Activated naive CD4-positive, alpha-beta T cell treated with anti-CD3 and anti-CD28 coated beads, Interleukin-2, amount 10 ng/mL, durations not matched to agents 7 days and 5 days (primary cell): ENCODE data around the gene ZBTB9.

Source experiments
- CTCF ChIA-PET: fragments of 350-600 bp; sonication (Branson Sonifier 250); formaldehyde crosslinking; loops from one replicate; lab custom pipeline; 2021; ENCODE audit warnings: antibody characterized with exemption; lab: Charles Lee
- DNase-seq: peaks from one replicate; pipeline ENCODE4 v3.0.0-alpha.2; 2020
- H3K27ac Mint-ChIP-seq: one replicate; pipeline ENCODE4 v1.8.0; 2021; ENCODE audit warnings: mild to moderate bottlenecking, moderate library complexity, mixed read lengths
- H3K27me3 Mint-ChIP-seq: one replicate; pipeline ENCODE4 v1.8.0; 2021; ENCODE audit warnings: mild to moderate bottlenecking, mixed read lengths
- H3K36me3 Mint-ChIP-seq: one replicate; pipeline ENCODE4 v1.8.0; 2021; ENCODE audit warnings: mixed read lengths
- H3K4me1 Mint-ChIP-seq: one replicate; pipeline ENCODE4 v1.8.0; 2021; ENCODE audit warnings: mixed read lengths
- H3K4me3 Mint-ChIP-seq: one replicate; pipeline ENCODE4 v1.8.0; 2021; ENCODE audit warnings: mild to moderate bottlenecking, moderate library complexity, mixed read lengths
- H3K9me3 Mint-ChIP-seq: one replicate; pipeline ENCODE4 v1.8.0; 2021; ENCODE audit warnings: mixed read lengths

The ZBTB9 gene

GRCh38 chr6:33424855-33425667 lies 29.3 kb upstream of the ZBTB9 start:
- DNase-seq = peak; percentile 30
- Mint-ChIP-seq H3K27me3 (peaks cover 17% of the 10 kb centered on the region), H3K9me3 (no peaks in the 10 kb centered on the region), H3K36me3 (peaks cover 8% of the 10 kb centered on the region), H3K4me3 (peak overlapping the region; percentile 93), H3K27ac (peak overlapping the region; percentile 91), H3K4me1 (peaks cover 71% of the 10 kb centered on the region)
- CTCF ChIA-PET = interaction anchor here (1.3 to 1.9 kb wide), 4 partner anchors 34 to 276 kb away, joined by 4 to 10 read pairs (median 5); partner anchors contain the start of gene B3GALT4

- Mint-ChIP-seq H3K4me1 (peaks cover 77% of the 10 kb centered on the region), H3K4me3 (peak overlapping the region; percentile 93), H3K27ac (peak overlapping the region; percentile 91), H3K9me3 (no peaks in the 10 kb centered on the region), H3K36me3 (peaks cover 8% of the 10 kb centered on the region), H3K27me3 (peaks cover 17% of the 10 kb centered on the region)
- CTCF ChIA-PET = interaction anchor here (0.8 to 1.9 kb wide), 6 partner anchors 25 to 275 kb away, joined by 3 to 10 read pairs (median 4); partner anchors contain the start of gene B3GALT4
- peak; percentile 90 for DNase-seq
These were observed 28.5 kb upstream of the ZBTB9 start for GRCh38 chr6:33425668-33426577.

GRCh38 chr6:33426590-33427511 lies 27.5 kb upstream of the ZBTB9 start:
- Mint-ChIP-seq H3K4me3 (peak overlapping the region; percentile 93), H3K27me3 (peaks cover 17% of the 10 kb centered on the region), H3K4me1 (peaks cover 77% of the 10 kb centered on the region), H3K36me3 (peaks cover 8% of the 10 kb centered on the region), H3K9me3 (no peaks in the 10 kb centered on the region), H3K27ac (peak overlapping the region; percentile 91)
- CTCF ChIA-PET = interaction anchor here (0.6 to 1.9 kb wide), 5 partner anchors 26 to 101 kb away, joined by 3 to 10 read pairs (median 3); no protein-coding TSS in a partner anchor
- DNase-seq = peak; percentile 61

- Mint-ChIP-seq H3K27me3 (peaks cover 10% of the 10 kb centered on the region), H3K9me3 (no peaks in the 10 kb centered on the region), H3K36me3 (peaks cover 13% of the 10 kb centered on the region), H3K27ac (peak overlapping the region; percentile 69), H3K4me1 (peaks cover 84% of the 10 kb centered on the region), H3K4me3 (peak overlapping the region; percentile 93)
- CTCF ChIA-PET = no interaction called here
- peak; percentile 74 for DNase-seq
These were observed 26.7 kb upstream of the ZBTB9 start for GRCh38 chr6:33427585-33428223.

- Mint-ChIP-seq H3K27ac (peak overlapping the region; percentile 93), H3K9me3 (no peaks in the 10 kb centered on the region), H3K4me3 (peak overlapping the region; percentile 81), H3K27me3 (peaks cover 5% of the 10 kb centered on the region), H3K4me1 (peaks cover 89% of the 10 kb centered on the region), H3K36me3 (peaks cover 17% of the 10 kb centered on the region)
- CTCF ChIA-PET = interaction anchor here (0.7 to 1.3 kb wide), 5 partner anchors 10 to 151 kb away, joined by 3 to 6 read pairs (median 4); partner anchors contain the start of genes BAK1 and ZBTB9
- peak; percentile 54 for DNase-seq
These were observed 26.0 kb upstream of the ZBTB9 start for GRCh38 chr6:33428224-33428965.

- DNase-seq = no peak
- H3K27ac Mint-ChIP-seq = peak overlapping the region; percentile 93
- peaks cover 86% of the 10 kb centered on the region for H3K4me1 Mint-ChIP-seq
- H3K9me3 Mint-ChIP-seq = no peaks in the 10 kb centered on the region
- no peaks in the 10 kb centered on the region for H3K27me3 Mint-ChIP-seq
- peaks cover 14% of the 10 kb centered on the region for H3K36me3 Mint-ChIP-seq
- CTCF ChIA-PET = interaction anchor here (0.7 to 1.3 kb wide), 5 partner anchors 11 to 150 kb away, joined by 3 to 6 read pairs (median 4); partner anchors contain the start of genes BAK1 and ZBTB9
- H3K4me3 Mint-ChIP-seq = peak overlapping the region; percentile 81
These were observed 25.2 kb upstream of the ZBTB9 start for GRCh38 chr6:33428966-33429749.

GRCh38 chr6:33429750-33430052 lies 24.7 kb upstream of the ZBTB9 start:
- peak; percentile 47 for DNase-seq

GRCh38 chr6:33430334-33430733 lies 24.0 kb upstream of the ZBTB9 start:
- H3K4me3 Mint-ChIP-seq = peak overlapping the region; percentile 81
- DNase-seq = peak; percentile 37
- H3K36me3 Mint-ChIP-seq = peaks cover 17% of the 10 kb centered on the region
- H3K27ac Mint-ChIP-seq = peak overlapping the region; percentile 93
- CTCF ChIA-PET = interaction anchor here (1.2 to 1.6 kb wide), 3 partner anchors 12 to 39 kb away, joined by 5 read pairs; partner anchors contain the start of genes CUTA and ZBTB9
- H3K27me3 Mint-ChIP-seq = no peaks in the 10 kb centered on the region
- no peaks in the 10 kb centered on the region for H3K9me3 Mint-ChIP-seq
- peaks cover 74% of the 10 kb centered on the region for H3K4me1 Mint-ChIP-seq

More at GRCh38 chr6:33429750-33430052, 24.7 kb upstream of the ZBTB9 start:
- Mint-ChIP-seq H3K27me3 (no peaks in the 10 kb centered on the region), H3K4me1 (peaks cover 80% of the 10 kb centered on the region), H3K9me3 (no peaks in the 10 kb centered on the region), H3K4me3 (peak overlapping the region; percentile 81), H3K27ac (peak overlapping the region; percentile 93), H3K36me3 (peaks cover 14% of the 10 kb centered on the region)
- CTCF ChIA-PET = interaction anchor here (1.3 to 1.6 kb wide), 3 partner anchors 11 to 130 kb away, joined by 5 to 6 read pairs (median 5); partner anchors contain the start of genes CUTA and ZBTB9

- Mint-ChIP-seq H3K36me3 (peaks cover 24% of the 10 kb centered on the region), H3K4me1 (peaks cover 69% of the 10 kb centered on the region), H3K4me3 (peak overlapping the region; percentile 81), H3K27me3 (no peaks in the 10 kb centered on the region), H3K27ac (peak overlapping the region; percentile 93), H3K9me3 (no peaks in the 10 kb centered on the region)
- DNase-seq = peak; percentile 93
- CTCF ChIA-PET = interaction anchor here (1.2 to 1.6 kb wide), 3 partner anchors 13 to 40 kb away, joined by 5 read pairs; partner anchors contain the start of genes CUTA and ZBTB9
These were observed 23.1 kb upstream of the ZBTB9 start for GRCh38 chr6:33430991-33431879.

- Mint-ChIP-seq H3K36me3 (peaks cover 32% of the 10 kb centered on the region), H3K4me3 (peak overlapping the region; percentile 81), H3K27ac (no peak overlapping the region), H3K9me3 (no peaks in the 10 kb centered on the region), H3K27me3 (no peaks in the 10 kb centered on the region), H3K4me1 (peaks cover 61% of the 10 kb centered on the region)
- CTCF ChIA-PET = no interaction called here
- peak; percentile 47 for DNase-seq
These were observed 22.4 kb upstream of the ZBTB9 start for GRCh38 chr6:33431880-33432541.
